ENCODE data around the gene FKBP10.
A peak's percentile ranks its signal among the peaks of the same experiment; 100 is the strongest.

The FKBP10 gene

GRCh38 chr17:41782142-41782541, 30.7 kb upstream of the FKBP10 start:
- no peak for DNase-seq

DNA sequence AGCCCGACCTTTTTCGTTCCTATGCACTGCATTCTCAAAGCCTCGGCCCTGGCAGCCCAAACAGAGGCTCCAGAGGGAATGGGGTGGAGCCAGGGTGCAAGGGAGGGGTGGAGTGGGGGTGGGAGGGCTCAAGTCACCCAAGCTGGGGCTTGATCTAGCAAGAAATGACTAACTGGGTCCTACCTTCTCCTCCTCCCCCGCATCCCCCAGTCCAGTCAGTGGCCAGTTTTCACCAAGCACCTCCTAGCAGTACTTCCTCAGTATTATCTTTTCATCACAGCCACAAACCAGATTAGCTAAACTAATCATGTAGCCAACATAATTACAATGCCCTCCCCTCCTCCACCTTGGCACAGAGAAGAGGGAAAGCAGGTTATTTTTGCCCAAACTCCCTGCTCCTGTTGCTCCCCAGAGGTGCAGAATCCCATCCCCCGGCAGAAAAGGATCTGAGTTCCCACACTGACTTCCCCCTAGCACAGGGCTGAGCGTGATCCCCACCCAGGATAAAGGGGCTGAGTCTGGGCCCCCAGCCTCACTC, 28.5 kb upstream of the FKBP10 start:
- DNase-seq = no peak

DNA sequence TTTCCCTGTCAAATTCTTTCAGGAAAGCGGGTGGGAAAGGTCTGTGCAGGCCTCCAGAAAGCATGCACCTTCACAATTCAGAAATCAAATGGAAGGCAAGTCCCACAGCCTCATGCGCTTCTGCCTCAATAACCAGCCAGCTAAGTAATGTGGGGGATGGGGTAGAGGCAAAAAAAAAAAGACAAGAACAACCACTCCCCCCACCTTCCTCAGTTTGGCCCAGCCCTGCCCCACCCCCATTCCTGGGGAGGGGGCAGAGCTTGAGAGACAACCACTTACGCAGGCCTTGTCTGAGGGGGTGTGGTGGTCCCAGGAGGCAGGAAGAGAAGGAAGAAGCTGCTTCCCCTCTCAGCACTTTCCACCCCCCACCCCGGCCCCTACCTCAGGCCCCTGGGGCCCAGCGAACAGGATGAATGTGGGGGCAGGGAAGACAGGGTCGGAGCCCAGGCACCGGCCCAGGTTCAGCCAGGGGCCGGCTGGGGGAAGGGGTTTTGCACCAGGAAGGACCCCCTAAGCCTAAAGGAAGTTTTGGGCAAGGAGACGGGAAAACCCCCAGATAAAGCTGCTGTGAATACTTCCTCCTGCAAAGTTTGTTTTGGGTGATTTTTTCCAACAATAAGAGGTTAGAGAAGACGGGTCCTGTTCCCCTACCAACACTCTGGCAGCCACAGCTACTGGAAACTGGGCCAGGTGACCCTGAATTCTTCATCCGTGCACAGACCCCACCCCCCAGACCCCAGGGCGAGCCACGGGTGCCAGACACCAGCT, 27.5 kb upstream of the FKBP10 start:
- DNase-seq = no peak

GRCh38 chr17:41785859-41786226, 27.0 kb upstream of the FKBP10 start:
- no peak for DNase-seq

DNA sequence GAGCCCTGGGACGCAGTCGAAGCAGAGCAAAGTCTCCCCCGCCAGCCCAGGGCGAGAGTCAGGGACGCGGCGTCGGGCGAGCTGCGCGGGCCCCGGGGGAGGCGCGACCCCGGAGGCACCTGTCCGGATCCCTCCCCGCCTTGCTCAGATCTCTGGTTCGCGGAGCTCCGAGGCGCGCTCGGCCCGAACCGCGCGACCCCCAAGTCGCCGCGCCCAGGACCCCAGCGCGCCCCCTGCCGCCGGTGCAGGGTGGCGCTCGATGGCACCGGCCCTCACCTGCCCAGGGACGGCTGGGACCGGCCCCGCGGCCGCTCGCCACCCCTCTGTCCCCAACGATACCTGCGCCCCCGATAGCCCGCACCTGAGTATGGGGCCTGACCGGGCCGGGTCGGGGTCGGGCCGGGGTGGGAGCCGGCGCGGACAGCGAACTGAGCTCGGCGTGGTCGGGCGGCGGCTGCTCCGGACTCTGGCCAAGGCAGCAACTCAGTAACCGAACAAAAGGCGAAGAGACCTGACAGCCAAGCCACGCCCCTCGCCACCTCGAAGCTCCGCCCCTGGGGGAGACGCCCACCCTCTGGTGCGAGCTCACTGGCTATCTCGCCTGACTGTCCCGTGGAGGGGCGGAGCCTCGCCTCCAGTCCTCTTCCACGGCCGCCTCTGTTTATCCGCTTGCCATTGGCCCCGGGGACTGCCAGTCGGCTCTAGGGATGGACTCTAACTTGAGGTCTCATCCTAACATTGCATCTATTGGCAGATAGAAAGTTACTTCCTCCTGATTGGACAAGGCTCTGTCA, 26.4 kb upstream of the FKBP10 start, which contains the start of gene JUP:
TSS of gene JUP (minus strand) at position 485 of the 794 bp plus-strand sequence. CDS start 14,857 bp downstream, outside the sequence.
- DNase-seq = peak; percentile 94

DNA sequence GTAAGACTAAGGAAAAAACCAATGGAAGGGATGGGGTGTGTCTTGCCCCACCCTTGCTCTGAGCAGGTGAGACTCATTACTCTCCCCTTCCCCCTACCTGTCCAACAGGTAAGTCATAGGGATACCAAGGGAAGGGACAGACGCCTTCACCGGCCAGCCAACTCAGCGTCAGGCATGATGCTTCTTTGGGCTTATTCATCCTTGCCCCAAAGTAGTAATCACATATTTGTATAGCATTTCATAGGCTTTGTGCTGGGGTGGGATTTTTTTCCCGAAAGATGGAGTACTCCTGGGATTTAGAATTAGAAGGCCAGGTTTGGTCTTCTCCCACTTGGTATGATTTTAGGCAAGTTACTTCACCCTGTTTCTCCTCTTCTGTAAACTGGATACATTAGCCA, 25.8 kb upstream of the FKBP10 start:
- DNase-seq = no peak

- no peak for DNase-seq
Observed at GRCh38 chr17:41792845-41793783, 19.7 kb upstream of the FKBP10 start.

- DNase-seq = no peak
Observed at GRCh38 chr17:41793784-41794539, 18.8 kb upstream of the FKBP10 start.

- DNase-seq = no peak
Observed at GRCh38 chr17:41794540-41794975, 18.2 kb upstream of the FKBP10 start.

- no peak for DNase-seq
Observed at GRCh38 chr17:41796121-41796895, 16.5 kb upstream of the FKBP10 start.

GRCh38 chr17:41797377-41797776, 15.4 kb upstream of the FKBP10 start:
- DNase-seq = no peak

DNA sequence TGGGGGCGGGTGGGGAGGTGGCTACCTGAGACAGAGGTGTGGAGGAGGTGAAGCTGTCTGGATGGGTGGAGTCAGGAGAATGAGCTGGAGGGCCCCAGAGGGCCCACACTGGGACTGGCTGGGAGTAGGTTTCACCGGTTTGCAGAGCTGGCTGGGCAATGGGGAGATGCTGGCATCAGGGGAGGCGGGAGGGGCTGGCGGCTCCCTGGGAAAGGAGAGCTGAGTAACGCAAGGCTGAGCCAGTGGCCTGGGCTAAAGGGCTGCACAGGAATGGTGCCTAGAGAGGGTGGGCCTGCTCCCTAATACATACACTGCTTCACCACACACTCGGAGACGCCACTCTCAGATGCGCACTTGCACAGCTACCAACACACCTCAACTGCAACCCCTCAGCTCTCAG, 13.4 kb upstream of the FKBP10 start:
- no peak for DNase-seq

- no peak for DNase-seq
Observed at GRCh38 chr17:41800601-41801373, 12.0 kb upstream of the FKBP10 start.

- DNase-seq = peak; percentile 67
Observed at GRCh38 chr17:41801374-41802271, 11.2 kb upstream of the FKBP10 start.

- DNase-seq = no peak
Observed at GRCh38 chr17:41803049-41804020, 9.5 kb upstream of the FKBP10 start.

DNA sequence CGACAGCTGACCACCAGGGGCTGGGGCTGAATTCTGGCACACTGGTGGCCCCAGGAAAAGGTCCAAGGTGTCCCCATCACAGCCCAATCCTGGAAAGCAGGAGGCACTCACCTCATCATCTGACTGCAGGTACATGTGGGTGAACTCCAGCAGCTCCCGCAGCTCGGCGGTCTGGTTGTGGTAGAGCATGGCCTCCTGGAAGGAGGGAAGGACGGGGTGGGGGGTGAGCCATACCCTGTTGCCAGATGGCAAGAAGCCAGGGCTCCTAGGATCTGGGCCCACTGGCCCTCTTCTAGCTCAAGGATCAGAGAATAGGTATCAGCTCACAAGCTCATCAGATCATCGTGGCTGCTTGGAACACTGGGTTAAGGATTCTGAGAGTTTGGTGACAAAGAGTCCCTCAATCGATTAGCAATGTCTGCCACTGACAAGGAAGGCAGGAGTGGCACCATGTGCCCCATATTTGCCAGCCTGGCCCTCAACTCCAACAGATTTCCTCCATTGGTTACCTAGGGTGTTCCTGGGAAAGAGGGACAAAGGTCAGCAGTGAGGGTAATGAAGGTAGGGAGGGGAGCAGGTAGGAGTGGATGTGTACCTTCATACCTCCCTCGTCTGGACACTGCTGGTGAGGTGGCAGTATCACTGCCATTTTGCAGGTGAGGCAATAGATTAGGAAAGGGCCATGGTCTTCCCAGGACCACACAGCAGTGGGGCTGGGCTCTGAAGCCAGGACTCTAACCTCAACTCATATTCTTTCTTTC, 5.9 kb upstream of the FKBP10 start:
- no peak for DNase-seq
